Stimulated activated CD4-positive, alpha-beta T cell treated with anti-CD3 and anti-CD28 coated beads, Interleukin-1b, Interleukin-23, amount 100 ng/mL, for 1 hour (primary cell): ENCODE data around the gene FDXACB1.
A peak's percentile ranks its signal among the peaks of the same experiment; 100 is the strongest.

Source experiments
- DNase-seq, 2 donors: peaks; one replicate each; pipeline ENCODE4 v3.0.0-alpha.2; 2020; ENCODE audit warnings: low read depth in 2 of 2

FDXACB1 gene

GRCh38 chr11:111878849-111879636, at the start of gene FDXACB1, which contains the start of gene CFAP68:
FDXACB1 (minus strand) TSS chr11:111879165; CDS start chr11:111879132, 33 bp downstream.
CFAP68 (plus strand) TSS chr11:111879541; CDS start chr11:111879561, 20 bp downstream.
- peak; percentile 82 to 84 for DNase-seq

GRCh38 chr11:111926505-111927391, 47.8 kb upstream of the FDXACB1 start:
- peak; percentile 85 to 88 for DNase-seq

GRCh38 chr11:111925953-111926352, 47.0 kb upstream of the FDXACB1 start:
- DNase-seq = no peak

GRCh38 chr11:111923951-111924350, 45.0 kb upstream of the FDXACB1 start:
- DNase-seq = no peak

GRCh38 chr11:111923351-111923788, 44.4 kb upstream of the FDXACB1 start:
- no peak for DNase-seq

GRCh38 chr11:111922803-111923202, 43.8 kb upstream of the FDXACB1 start:
- no peak for DNase-seq

- DNase-seq = no peak
Measured at GRCh38 chr11:111921541-111922230, 42.7 kb upstream of the FDXACB1 start.

- DNase-seq = no peak
Measured at GRCh38 chr11:111920908-111921307, 41.9 kb upstream of the FDXACB1 start.

GRCh38 chr11:111918390-111919256, 39.7 kb upstream of the FDXACB1 start, which contains the start of gene C11orf52:
C11orf52 (plus strand) TSS chr11:111918913; CDS start chr11:111918973, 60 bp downstream.
- DNase-seq = no peak

- no peak for DNase-seq
Measured at GRCh38 chr11:111917788-111918187, 38.8 kb upstream of the FDXACB1 start.

GRCh38 chr11:111917312-111917711, 38.3 kb upstream of the FDXACB1 start:
- DNase-seq = no peak

- DNase-seq = no peak
Measured at GRCh38 chr11:111916768-111917167, 37.8 kb upstream of the FDXACB1 start.

GRCh38 chr11:111913997-111914396, 35.0 kb upstream of the FDXACB1 start:
- no peak for DNase-seq

GRCh38 chr11:111913031-111913861, 34.3 kb upstream of the FDXACB1 start:
- DNase-seq = no peak

- DNase-seq = no peak
Measured at GRCh38 chr11:111912535-111912934, 33.6 kb upstream of the FDXACB1 start, which contains the start of gene HSPB2. HSPB2 (plus strand) TSS chr11:111912734; CDS start chr11:111912830, 96 bp downstream.

- no peak for DNase-seq
Measured at GRCh38 chr11:111911563-111912401, 32.8 kb upstream of the FDXACB1 start, which contains the start of gene CRYAB. CRYAB (minus strand) TSS chr11:111911770; CDS start chr11:111911724, 46 bp downstream.

- no peak for DNase-seq
Measured at GRCh38 chr11:111910676-111911562, 32.0 kb upstream of the FDXACB1 start.

- no peak for DNase-seq
Measured at GRCh38 chr11:111909378-111909777, 30.4 kb upstream of the FDXACB1 start.
